ENCODE results near the gene SELENOO. TPM values are rescaled to one million over a fixed set of nuclear protein-coding genes. Genes with fewer than 3 reads are reported as not detected.

SELENOO gene
- total RNA-seq, 1 experiment from 2014 or later: 19.0 TPM

DNA sequence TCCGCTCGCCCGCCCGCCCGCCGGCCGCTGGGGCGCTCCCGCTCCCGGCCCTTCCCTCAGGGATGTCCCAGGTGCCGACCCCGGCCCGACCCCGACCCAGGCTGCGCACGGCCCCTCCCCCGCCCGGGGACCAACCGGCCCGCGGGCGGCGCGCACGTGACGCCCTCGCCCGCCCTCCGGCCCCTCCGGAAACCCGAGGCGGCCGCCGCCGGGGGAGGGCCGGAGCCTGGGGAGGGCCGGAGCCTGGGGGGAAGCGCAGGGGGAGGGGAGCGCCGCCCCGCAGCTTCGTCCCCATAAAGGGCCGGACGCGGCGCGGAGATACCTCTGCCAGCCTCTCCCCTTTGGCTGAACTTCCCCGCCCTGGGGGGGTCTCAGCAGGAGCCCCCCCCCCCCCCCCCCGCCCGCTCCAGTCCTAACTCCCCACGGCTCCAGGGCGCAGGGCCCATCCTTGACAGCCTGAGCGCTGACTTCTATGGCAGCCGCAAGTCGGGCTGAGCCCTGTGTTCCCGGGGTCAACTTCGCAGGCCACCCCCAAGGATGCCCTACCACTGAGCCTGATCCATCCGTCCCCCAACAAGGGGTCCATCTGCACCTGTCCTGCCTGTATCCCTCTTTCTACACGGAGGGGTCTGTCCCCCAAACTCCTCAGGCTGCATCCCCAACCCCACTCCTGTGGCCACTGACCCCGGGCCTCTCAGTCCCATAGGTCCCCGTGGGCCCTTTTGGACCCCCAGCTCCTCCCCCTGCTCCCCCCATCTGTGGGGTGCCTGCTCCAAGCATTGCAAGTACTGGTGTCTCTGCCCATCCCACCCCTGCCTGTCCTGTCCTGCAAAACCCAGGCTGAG, 61.0 kb downstream of the SELENOO start, which contains the start of gene MAPK12:
MAPK12 (minus strand) TSS at position 69 of the 845 bp plus-strand sequence. CDS start 174 bp downstream, outside the sequence.
- Mint-ChIP-seq H3K9me3 (peaks cover 1 to 2% of the 10 kb centered on the region in 2 experiments; a peak in 2 of 5 replicates), H3K27me3 (ENCODE audit: low read depth) (peaks cover 60% of the 10 kb centered on the region), H3K4me1 (peaks cover 8 to 12% of the 10 kb centered on the region in 2 experiments), H3K4me3 (peak within 1 kb of the TSS; percentile 63 to 78), H3K36me3 (ENCODE audit: insufficient read depth in 1 of 3, low read depth in 3 of 3) (no peaks in the 10 kb centered on the region), H3K27ac (no peak within 1 kb of the TSS)
- Histone ChIP-seq H3T11ph (ENCODE audit: low read length) (no peak within 1 kb of the TSS), H3K56ac (ENCODE audit: insufficient read length, low read depth, low read length) (no peak within 1 kb of the TSS), H2AFZ (ENCODE audit: low read length) (no peak within 1 kb of the TSS), H2BK5ac (ENCODE audit: insufficient read length, low read length) (no peak within 1 kb of the TSS), H2BK120ac (ENCODE audit: low read depth, low read length, poor library complexity, severe bottlenecking) (no peak within 1 kb of the TSS), H3K27me3 (ENCODE audit: insufficient read depth, low read length) (no peaks in the 10 kb centered on the region; the same call in 1 of the 2 replicates), H2AK5ac (ENCODE audit: insufficient read length, low read length) (no peak within 1 kb of the TSS), H3K4me2 (ENCODE audit: insufficient read depth, insufficient read length, low read length) (peak within 1 kb of the TSS; percentile 59), H3K27ac (ENCODE audit: insufficient read length, low read depth, low read length) (no peak within 1 kb of the TSS), H2BK20ac (ENCODE audit: low read depth, low read length, poor library complexity, severe bottlenecking) (no peak within 1 kb of the TSS), H3K9ac (ENCODE audit: extremely low read depth, insufficient read length, low read length) (no peak within 1 kb of the TSS), H2BK12ac (ENCODE audit: insufficient read length, low read depth, low read length) (no peak within 1 kb of the TSS), H3K18ac (ENCODE audit: insufficient read length, low read depth, low read length) (no peak within 1 kb of the TSS), H3K9me3 (ENCODE audit: control insufficient read depth, low read depth, low read length) (no peaks in the 10 kb centered on the region), H3K79me2 (ENCODE audit: insufficient read depth, low read length) (no peaks in the 10 kb centered on the region), H4K5ac (ENCODE audit: insufficient read length, low read depth, low read length) (no peak within 1 kb of the TSS), H4K8ac (replicated peaks; ENCODE audit: insufficient read length, low read depth, low read length) (no peak within 1 kb of the TSS), H4K20me1 (ENCODE audit: control insufficient read depth, insufficient read depth, insufficient read length) (no peaks in the 10 kb centered on the region), H3K4ac (ENCODE audit: low read depth, low read length) (no peak within 1 kb of the TSS), H3K14ac (ENCODE audit: insufficient read depth, low read length) (peak within 1 kb of the TSS; percentile 64; the same call in 1 of the 2 replicates), H3K79me1 (ENCODE audit: insufficient read depth, low read depth, low read length, poor library complexity, severe bottlenecking) (no peaks in the 10 kb centered on the region), H2BK15ac (ENCODE audit: low read depth, low read length) (no peak within 1 kb of the TSS), H3K4me1 (ENCODE audit: insufficient read depth, low read length) (no peaks in the 10 kb centered on the region), H4K91ac (ENCODE audit: insufficient read length, low read depth, low read length) (no peak within 1 kb of the TSS), H3K23me2 (ENCODE audit: insufficient read length, low read depth, low read length, poor library complexity, severe bottlenecking) (peaks cover 8% of the 10 kb centered on the region), H3K23ac (ENCODE audit: insufficient read length, low read depth, low read length) (no peak within 1 kb of the TSS)
- TF ChIP-seq, protein P1, sequence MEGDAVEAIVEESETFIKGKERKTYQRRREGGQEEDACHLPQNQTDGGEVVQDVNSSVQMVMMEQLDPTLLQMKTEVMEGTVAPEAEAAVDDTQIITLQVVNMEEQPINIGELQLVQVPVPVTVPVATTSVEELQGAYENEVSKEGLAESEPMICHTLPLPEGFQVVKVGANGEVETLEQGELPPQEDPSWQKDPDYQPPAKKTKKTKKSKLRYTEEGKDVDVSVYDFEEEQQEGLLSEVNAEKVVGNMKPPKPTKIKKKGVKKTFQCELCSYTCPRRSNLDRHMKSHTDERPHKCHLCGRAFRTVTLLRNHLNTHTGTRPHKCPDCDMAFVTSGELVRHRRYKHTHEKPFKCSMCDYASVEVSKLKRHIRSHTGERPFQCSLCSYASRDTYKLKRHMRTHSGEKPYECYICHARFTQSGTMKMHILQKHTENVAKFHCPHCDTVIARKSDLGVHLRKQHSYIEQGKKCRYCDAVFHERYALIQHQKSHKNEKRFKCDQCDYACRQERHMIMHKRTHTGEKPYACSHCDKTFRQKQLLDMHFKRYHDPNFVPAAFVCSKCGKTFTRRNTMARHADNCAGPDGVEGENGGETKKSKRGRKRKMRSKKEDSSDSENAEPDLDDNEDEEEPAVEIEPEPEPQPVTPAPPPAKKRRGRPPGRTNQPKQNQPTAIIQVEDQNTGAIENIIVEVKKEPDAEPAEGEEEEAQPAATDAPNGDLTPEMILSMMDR (conservative IDR thresholded peaks at IDR 0.05): no peak
- peak; percentile 63 for DNase-seq
- WGBS (ENCODE audit: extremely low coverage, insufficient read length, low lambda C conversion rate): no CpG with 5 or more reads among the region's 61 CpGs

All from H9 (cell line).